PC-9 (cell line): ENCODE data around the gene CCDC9B. TPM values are rescaled to one million over a fixed set of nuclear protein-coding genes. Genes with fewer than 3 reads are reported as not detected.

Experiments used
- BruUV-seq: library from RNA; stranded (reverse); fragments of 400-500 nt; replicated peaks from 2 replicates; lab custom pipeline; 2021; lab: Mats Ljungman, UMichigan
- CTCF ChIA-PET: fragments of 300-600 bp; sonication (Branson Sonifier 250); formaldehyde crosslinking; loops from one replicate; lab custom pipeline; 2022; ENCODE audit warnings: antibody characterized with exemption; lab: Charles Lee
- POLR2A ChIA-PET: fragments of 300-600 bp; sonication (Branson Sonifier 250); formaldehyde crosslinking; loops from one replicate; lab custom pipeline; 2022; ENCODE audit warnings: antibody characterized with exemption; ENCODE audit not compliant: unreplicated experiment; lab: Charles Lee
- DNase-seq, 2 experiments: peaks; one replicate each; pipeline versions ENCODE4 v3.0.0 to v3.0.0-alpha.2; 2015 to 2022; ENCODE audit warnings: mixed read lengths in 1 of 2
- H2AFZ ChIP-seq: fragments of 200-600 bp; sonication (generic); 2 replicates; pipeline ENCODE4 v1.8.1; 2017; ENCODE audit warnings: antibody characterized with exemption
- H3F3A ChIP-seq: fragments of 200-600 bp; sonication (generic); 2 replicates; pipeline ENCODE4 v1.8.1; 2017; ENCODE audit warnings: antibody characterized with exemption, mild to moderate bottlenecking, low read depth; ENCODE audit not compliant: insufficient read depth
- H3K27ac ChIP-seq: fragments of 200-600 bp; sonication (generic); 2 replicates; pipeline ENCODE4 v1.6.1; 2016; ENCODE audit warnings: mixed run types
- H3K27me3 ChIP-seq: fragments of 200-600 bp; sonication (generic); 2 replicates; pipeline ENCODE4 v1.6.1; 2016; ENCODE audit warnings: low read depth, mixed run types; ENCODE audit not compliant: insufficient read depth
- H3K36me3 ChIP-seq: fragments of 200-600 bp; sonication (generic); 2 replicates; pipeline ENCODE4 v1.6.1; 2016; ENCODE audit warnings: low read depth, mixed run types
- H3K4me1 ChIP-seq: fragments of 200-600 bp; sonication (generic); replicated peaks from 2 replicates; pipeline ENCODE4 v1.6.1; 2016; ENCODE audit warnings: mixed run types; ENCODE audit not compliant: insufficient read depth
- H3K4me2 ChIP-seq: fragments of 200-600 bp; sonication (generic); 2 replicates; pipeline ENCODE4 v1.6.1; 2017; ENCODE audit warnings: mixed run types
- H3K4me3 ChIP-seq: fragments of 200-600 bp; sonication (generic); 2 replicates; pipeline ENCODE4 v1.6.1; 2016; ENCODE audit warnings: mixed run types
- H3K79me2 ChIP-seq: fragments of 200-600 bp; sonication (generic); 2 replicates; pipeline ENCODE4 v1.6.1; 2017; ENCODE audit warnings: low read depth, mixed run types
- H3K9me2 ChIP-seq: fragments of 200-600 bp; sonication (generic); 2 replicates; pipeline ENCODE4 v1.8.1; 2017; ENCODE audit warnings: mild to moderate bottlenecking; ENCODE audit not compliant: insufficient read depth
- H3K9me3 ChIP-seq: fragments of 200-600 bp; sonication (generic); 2 replicates; pipeline ENCODE4 v1.8.1; 2016; ENCODE audit warnings: low read depth; ENCODE audit not compliant: insufficient read depth
- H4K20me1 ChIP-seq: fragments of 200-600 bp; sonication (generic); 2 replicates; pipeline ENCODE4 v1.8.1; 2017; ENCODE audit not compliant: insufficient read depth
- EZH2 ChIP-seq: fragments of 200-600 bp; sonication (generic); IDR thresholded peaks from 2 replicates; pipeline ENCODE4 v1.8.0; 2017; ENCODE audit warnings: antibody characterized with exemption, low read depth
- intact Hi-C: fragments of 100-400 bp; cut with micrococcal nuclease; formaldehyde crosslinking; loops from one replicate; pipeline ENCODE4 v1.10.0; 2022; ENCODE audit not compliant: unreplicated experiment
- total RNA-seq: library from RNA; stranded (reverse); gene quantifications from 2 replicates; pipeline ENCODE4 v1.2.3, GENCODE V29; 2021
- TF ChIP-seq, protein P1 (sequence below): fragments of 200-600 bp; sonication (generic); conservative IDR thresholded peaks from 2 replicates; pipeline ENCODE4 v1.6.1; 2017; ENCODE audit warnings: mixed run types, antibody characterized with exemption, mild to moderate bottlenecking, moderate library complexity

Gene CCDC9B
- total RNA-seq, 1 experiment from 2014 or later: 141 TPM

DNA sequence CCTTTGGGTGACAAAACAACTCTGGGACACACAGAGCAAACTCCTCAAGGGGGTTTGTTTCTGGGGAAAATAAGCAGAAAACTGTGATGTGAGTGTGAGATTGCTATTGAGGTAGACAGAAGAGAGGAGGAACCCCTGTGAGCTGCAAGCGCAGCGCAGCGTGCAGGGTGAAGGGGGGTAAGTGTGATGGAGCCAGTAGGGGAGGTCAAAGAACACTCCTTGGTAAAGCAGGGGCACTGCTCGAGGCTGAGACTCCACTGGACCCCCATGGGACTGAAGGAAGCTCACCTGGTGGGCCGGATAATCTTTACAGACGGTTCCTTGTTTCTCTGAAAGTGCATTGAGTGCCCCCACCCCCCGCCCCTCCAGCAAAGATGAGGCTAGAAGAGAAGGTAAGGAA is 9.7 kb downstream of the CCDC9B start:
- CTCF ChIA-PET: interaction anchor here (0.5 to 0.7 kb wide), 2 partner anchors 52 to 66 kb away, joined by 7 to 9 read pairs; no protein-coding TSS in a partner anchor
- DNase-seq: no peak
- TF ChIP-seq EZH2: no peak
- TF ChIP-seq, protein P1, sequence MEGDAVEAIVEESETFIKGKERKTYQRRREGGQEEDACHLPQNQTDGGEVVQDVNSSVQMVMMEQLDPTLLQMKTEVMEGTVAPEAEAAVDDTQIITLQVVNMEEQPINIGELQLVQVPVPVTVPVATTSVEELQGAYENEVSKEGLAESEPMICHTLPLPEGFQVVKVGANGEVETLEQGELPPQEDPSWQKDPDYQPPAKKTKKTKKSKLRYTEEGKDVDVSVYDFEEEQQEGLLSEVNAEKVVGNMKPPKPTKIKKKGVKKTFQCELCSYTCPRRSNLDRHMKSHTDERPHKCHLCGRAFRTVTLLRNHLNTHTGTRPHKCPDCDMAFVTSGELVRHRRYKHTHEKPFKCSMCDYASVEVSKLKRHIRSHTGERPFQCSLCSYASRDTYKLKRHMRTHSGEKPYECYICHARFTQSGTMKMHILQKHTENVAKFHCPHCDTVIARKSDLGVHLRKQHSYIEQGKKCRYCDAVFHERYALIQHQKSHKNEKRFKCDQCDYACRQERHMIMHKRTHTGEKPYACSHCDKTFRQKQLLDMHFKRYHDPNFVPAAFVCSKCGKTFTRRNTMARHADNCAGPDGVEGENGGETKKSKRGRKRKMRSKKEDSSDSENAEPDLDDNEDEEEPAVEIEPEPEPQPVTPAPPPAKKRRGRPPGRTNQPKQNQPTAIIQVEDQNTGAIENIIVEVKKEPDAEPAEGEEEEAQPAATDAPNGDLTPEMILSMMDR: no peak
- H2AFZ ChIP-seq: no peak overlapping the region
- 0 out of 2 replicates have a peak, but pooled peaks cover 3% of the 10 kb centered on the region for H4K20me1 ChIP-seq
- BruUV-seq: no TSS peak
- 0 out of 2 replicates have a peak, but pooled peaks cover 3% of the 10 kb centered on the region for H3K79me2 ChIP-seq
- H3K27ac ChIP-seq: no peak overlapping the region
- no peaks in the 10 kb centered on the region for H3K27me3 ChIP-seq
- POLR2A ChIA-PET: no interaction called here
- no peaks in the 10 kb centered on the region for H3K9me2 ChIP-seq
- H3K4me1 ChIP-seq: peaks cover 9% of the 10 kb centered on the region; the same call in 1 of the 2 replicates
- no peaks in the 10 kb centered on the region for H3K36me3 ChIP-seq
- H3K9me3 ChIP-seq: no peaks in the 10 kb centered on the region
- H3F3A ChIP-seq: peaks cover 71% of the 10 kb centered on the region
- H3K4me3 ChIP-seq: no peak overlapping the region
- intact Hi-C loops: no loop called here
- H3K4me2 ChIP-seq: no peak overlapping the region

DNA sequence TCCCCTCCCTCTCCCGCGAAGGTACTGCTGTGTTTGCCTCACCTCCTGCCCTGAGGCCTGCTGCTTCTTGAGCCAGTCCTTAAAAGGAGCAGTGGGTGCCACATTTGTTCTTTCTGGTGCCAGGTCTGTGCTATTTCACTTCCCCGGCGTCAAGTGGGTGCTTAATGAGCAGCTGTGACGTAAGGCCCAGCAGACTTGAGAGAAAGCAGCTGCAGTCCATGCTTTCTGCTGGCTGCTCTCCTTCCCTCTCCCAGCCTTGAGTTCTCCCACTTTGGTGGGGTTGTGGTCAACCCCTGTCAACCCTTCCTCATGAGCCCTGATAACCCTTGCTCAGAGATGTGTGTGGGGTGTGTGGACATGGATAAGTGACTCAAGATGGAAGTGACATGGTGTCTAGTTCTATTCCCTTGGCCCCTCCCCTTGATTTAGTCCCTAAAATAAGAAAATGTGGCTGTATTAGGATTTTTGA is 10.3 kb downstream of the CCDC9B start:
- ChIA-PET CTCF (interaction anchor here (0.5 to 0.7 kb wide), 2 partner anchors 52 to 67 kb away, joined by 7 to 9 read pairs; no protein-coding TSS in a partner anchor), POLR2A (no interaction called here)
- no peaks in the 10 kb centered on the region for H3K27me3 ChIP-seq
- H3K9me2 ChIP-seq: no peaks in the 10 kb centered on the region
- DNase-seq: no peak
- no peak overlapping the region for H3K27ac ChIP-seq
- no peak overlapping the region for H3K4me3 ChIP-seq
- H2AFZ ChIP-seq: no peak overlapping the region
- no peaks in the 10 kb centered on the region for H3K79me2 ChIP-seq
- intact Hi-C loops: no loop called here
- BruUV-seq: no TSS peak
- no peaks in the 10 kb centered on the region for H3K9me3 ChIP-seq
- no peaks in the 10 kb centered on the region for H3K36me3 ChIP-seq
- no peak overlapping the region for H3K4me2 ChIP-seq
- peaks cover 5% of the 10 kb centered on the region for H3K4me1 ChIP-seq
- 0 out of 2 replicates have a peak, but pooled peaks cover 3% of the 10 kb centered on the region for H4K20me1 ChIP-seq
- H3F3A ChIP-seq: peaks cover 65% of the 10 kb centered on the region
- TF ChIP-seq, protein P1: no peak
- TF ChIP-seq EZH2: no peak

DNA sequence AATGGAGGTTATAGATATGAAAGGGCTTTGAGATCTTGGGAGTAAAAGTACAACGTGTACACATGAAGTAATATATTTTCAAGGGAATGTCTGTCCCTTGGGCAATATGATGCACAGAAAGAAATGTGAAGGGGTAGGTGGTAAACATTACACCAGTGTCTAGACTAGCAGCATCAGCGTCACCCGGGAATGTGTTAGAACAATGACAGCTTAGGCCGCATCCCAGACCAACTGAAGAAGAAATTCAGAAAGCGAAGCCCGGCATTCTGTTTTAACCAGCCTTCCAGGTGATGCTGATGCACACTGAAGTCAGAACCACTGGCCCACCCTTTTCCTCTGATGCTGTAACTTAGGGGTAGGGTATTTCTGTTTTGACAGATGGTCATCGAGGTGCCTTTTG is 10.9 kb downstream of the CCDC9B start:
- CTCF ChIA-PET: no interaction called here

More for the DNA sequence above, 10.9 kb downstream of the CCDC9B start:
- no peak overlapping the region for H3K4me2 ChIP-seq
- no peaks in the 10 kb centered on the region for H3K36me3 ChIP-seq
- no peak overlapping the region for H3K4me3 ChIP-seq
- H3K9me2 ChIP-seq: no peaks in the 10 kb centered on the region
- POLR2A ChIA-PET: interaction anchor here (0.5 kb wide), 1 partner anchor 27 kb away, joined by 4 read pairs; no protein-coding TSS in a partner anchor
- no peak for TF ChIP-seq EZH2
- H3K9me3 ChIP-seq: no peaks in the 10 kb centered on the region
- no peaks in the 10 kb centered on the region for H3K27me3 ChIP-seq
- H3K27ac ChIP-seq: no peak overlapping the region
- H3K79me2 ChIP-seq: 0 out of 2 replicates have a peak, but pooled peaks cover 2% of the 10 kb centered on the region
- peaks cover 63% of the 10 kb centered on the region for H3F3A ChIP-seq
- intact Hi-C loops: no loop called here
- 0 out of 2 replicates have a peak, but pooled peaks cover 3% of the 10 kb centered on the region for H4K20me1 ChIP-seq
- H3K4me1 ChIP-seq: peaks cover 8% of the 10 kb centered on the region
- DNase-seq: no peak
- BruUV-seq: no TSS peak
- H2AFZ ChIP-seq: no peak overlapping the region
